WTC11 (cell line): ENCODE results near the gene LYSMD1. TPM values are rescaled to one million over a fixed set of nuclear protein-coding genes. Genes with fewer than 3 reads are reported as not detected.

Source experiments
- ATAC-seq: fragments of 200-7000 bp; cut with Tn5 transposase; 2 replicates; pipeline ENCODE4 v1.10.0; 2021; ENCODE audit warnings: mild to moderate bottlenecking, moderate library complexity
- CTCF ChIA-PET: fragments of 300-600 bp; sonication (Branson Sonifier 250); formaldehyde crosslinking; loops from one replicate; lab custom pipeline; 2021; ENCODE audit warnings: antibody characterized with exemption; lab: Charles Lee
- POLR2A ChIA-PET: fragments of 350-600 bp; sonication (Branson Sonifier 250); formaldehyde crosslinking; loops from one replicate; lab custom pipeline; 2021; ENCODE audit warnings: antibody characterized with exemption; lab: Charles Lee
- DNase-seq: peaks from one replicate; pipeline ENCODE4 v3.0.0; 2021; ENCODE audit warnings: low spot score
- H3K27ac Mint-ChIP-seq: 2 replicates; pipeline ENCODE4 v1.8.0; 2021; ENCODE audit warnings: mixed read lengths
- H3K27me3 Mint-ChIP-seq: 2 replicates; pipeline ENCODE4 v1.8.0; 2021; ENCODE audit warnings: low read depth, mild to moderate bottlenecking, moderate library complexity, mixed read lengths
- H3K36me3 Mint-ChIP-seq: 2 replicates; pipeline ENCODE4 v1.8.0; 2021; ENCODE audit warnings: mixed read lengths
- H3K4me1 Mint-ChIP-seq: 2 replicates; pipeline ENCODE4 v1.8.0; 2022; ENCODE audit warnings: mixed read lengths
- H3K4me3 Mint-ChIP-seq: 2 replicates; pipeline ENCODE4 v1.8.0; 2021; ENCODE audit warnings: mild to moderate bottlenecking, moderate library complexity, mixed read lengths
- H3K9me3 Mint-ChIP-seq: 2 replicates; pipeline ENCODE4 v1.8.0; 2021; ENCODE audit warnings: mixed read lengths
- ARID4B ChIP-seq: sonication (generic); formaldehyde crosslinking; IDR thresholded peaks from 2 replicates; pipeline ENCODE4 v1.8.0; 2023; ENCODE audit warnings: missing genetic modification reagents, mild to moderate bottlenecking, borderline replicate concordance
- ATF1 ChIP-seq: sonication (generic); formaldehyde crosslinking; IDR thresholded peaks from 2 replicates; pipeline ENCODE4 v1.8.1; 2023; ENCODE audit warnings: mild to moderate bottlenecking, moderate library complexity, missing genetic modification reagents
- CBFB ChIP-seq: sonication (generic); formaldehyde crosslinking; IDR thresholded peaks from 2 replicates; pipeline ENCODE4 v1.8.1; 2022; ENCODE audit warnings: mild to moderate bottlenecking, low read depth, missing genetic modification reagents
- FOXK1 ChIP-seq: sonication (generic); formaldehyde crosslinking; IDR thresholded peaks from 2 replicates; pipeline ENCODE4 v1.8.0; 2022; ENCODE audit warnings: mild to moderate bottlenecking, moderate library complexity, missing genetic modification reagents
- FOXP1 ChIP-seq: sonication (generic); formaldehyde crosslinking; IDR thresholded peaks from 2 replicates; pipeline ENCODE4 v1.8.0; 2022; ENCODE audit warnings: missing genetic modification reagents, mild to moderate bottlenecking, moderate library complexity, borderline replicate concordance
- GRHL2 ChIP-seq: fragments of 250-450 bp; sonication (Bioruptor Pico); IDR thresholded peaks from 2 replicates; pipeline ENCODE4 v1.8.0; 2022; ENCODE audit warnings: mild to moderate bottlenecking, moderate library complexity; ENCODE audit not compliant: insufficient replicate concordance, severe bottlenecking
- GTF2I ChIP-seq: fragments of 250-450 bp; sonication (Bioruptor Pico); conservative IDR thresholded peaks from 2 replicates; pipeline ENCODE4 v1.4.0; 2021; ENCODE audit warnings: mild to moderate bottlenecking
- JUN ChIP-seq: sonication (generic); formaldehyde crosslinking; IDR thresholded peaks from 2 replicates; pipeline ENCODE4 v1.8.0; 2023; ENCODE audit warnings: mild to moderate bottlenecking, missing genetic modification reagents
- KAT7 ChIP-seq: sonication (generic); formaldehyde crosslinking; IDR thresholded peaks from 2 replicates; pipeline ENCODE4 v1.8.1; 2023; ENCODE audit warnings: missing genetic modification reagents, mild to moderate bottlenecking, borderline replicate concordance
- MYBL2 ChIP-seq: sonication (generic); formaldehyde crosslinking; IDR thresholded peaks from 2 replicates; pipeline ENCODE4 v1.8.1; 2023; ENCODE audit warnings: mild to moderate bottlenecking, moderate library complexity, missing genetic modification reagents
- NFE2L1 ChIP-seq: sonication (generic); formaldehyde crosslinking; IDR thresholded peaks from 2 replicates; pipeline ENCODE4 v1.8.1; 2023; ENCODE audit warnings: missing genetic modification reagents
- NFYB ChIP-seq: sonication (generic); formaldehyde crosslinking; conservative IDR thresholded peaks from 2 replicates; pipeline ENCODE4 v1.8.0; 2022; ENCODE audit warnings: low read depth, missing genetic modification reagents
- NR3C1 ChIP-seq: sonication (generic); formaldehyde crosslinking; conservative IDR thresholded peaks from 2 replicates; pipeline ENCODE4 v1.8.1; 2023; ENCODE audit warnings: low read depth, mild to moderate bottlenecking, missing genetic modification reagents
- PREB ChIP-seq: sonication (generic); formaldehyde crosslinking; IDR thresholded peaks from 2 replicates; pipeline ENCODE4 v1.8.1; 2022; ENCODE audit warnings: mild to moderate bottlenecking, missing genetic modification reagents, moderate library complexity, borderline replicate concordance
- SMAD4 ChIP-seq: sonication (generic); formaldehyde crosslinking; IDR thresholded peaks from 2 replicates; pipeline ENCODE4 v1.8.0; 2022; ENCODE audit warnings: mild to moderate bottlenecking, missing genetic modification reagents
- STAT6 ChIP-seq: sonication (generic); formaldehyde crosslinking; conservative IDR thresholded peaks from 2 replicates; pipeline ENCODE4 v1.8.1; 2023; ENCODE audit warnings: mild to moderate bottlenecking, low read depth, missing genetic modification reagents, moderate library complexity
- TCF7 ChIP-seq: sonication (generic); formaldehyde crosslinking; IDR thresholded peaks from 2 replicates; pipeline ENCODE4 v1.8.0; 2022; ENCODE audit warnings: mild to moderate bottlenecking, low read depth, missing genetic modification reagents, moderate library complexity
- TEAD1 ChIP-seq: sonication (generic); formaldehyde crosslinking; IDR thresholded peaks from 2 replicates; pipeline ENCODE4 v1.8.0; 2022; ENCODE audit warnings: mild to moderate bottlenecking, missing genetic modification reagents
- TEAD4 ChIP-seq: sonication (generic); formaldehyde crosslinking; IDR thresholded peaks from 2 replicates; pipeline ENCODE4 v1.8.0; 2022; ENCODE audit warnings: mild to moderate bottlenecking, missing genetic modification reagents
- USF1 ChIP-seq: sonication (generic); formaldehyde crosslinking; IDR thresholded peaks from 2 replicates; pipeline ENCODE4 v1.8.0; 2022; ENCODE audit warnings: mild to moderate bottlenecking, missing genetic modification reagents
- ZNF671 ChIP-seq: fragments of 250-450 bp; sonication (Bioruptor Pico); IDR thresholded peaks from 2 replicates; pipeline ENCODE4 v1.8.0; 2021; ENCODE audit warnings: mild to moderate bottlenecking
- total RNA-seq: library from RNA; stranded (reverse); gene quantifications from 3 replicates; pipeline ENCODE4 v1.2.3, GENCODE V29; 2021
- TF ChIP-seq, protein P1 (sequence below): sonication (generic); formaldehyde crosslinking; IDR thresholded peaks from 2 replicates; pipeline ENCODE4 v1.8.0; 2022; ENCODE audit warnings: mild to moderate bottlenecking, missing genetic modification reagents

The LYSMD1 gene
- total RNA-seq, 1 experiment from 2014 or later, result 7.8 TPM

DNA sequence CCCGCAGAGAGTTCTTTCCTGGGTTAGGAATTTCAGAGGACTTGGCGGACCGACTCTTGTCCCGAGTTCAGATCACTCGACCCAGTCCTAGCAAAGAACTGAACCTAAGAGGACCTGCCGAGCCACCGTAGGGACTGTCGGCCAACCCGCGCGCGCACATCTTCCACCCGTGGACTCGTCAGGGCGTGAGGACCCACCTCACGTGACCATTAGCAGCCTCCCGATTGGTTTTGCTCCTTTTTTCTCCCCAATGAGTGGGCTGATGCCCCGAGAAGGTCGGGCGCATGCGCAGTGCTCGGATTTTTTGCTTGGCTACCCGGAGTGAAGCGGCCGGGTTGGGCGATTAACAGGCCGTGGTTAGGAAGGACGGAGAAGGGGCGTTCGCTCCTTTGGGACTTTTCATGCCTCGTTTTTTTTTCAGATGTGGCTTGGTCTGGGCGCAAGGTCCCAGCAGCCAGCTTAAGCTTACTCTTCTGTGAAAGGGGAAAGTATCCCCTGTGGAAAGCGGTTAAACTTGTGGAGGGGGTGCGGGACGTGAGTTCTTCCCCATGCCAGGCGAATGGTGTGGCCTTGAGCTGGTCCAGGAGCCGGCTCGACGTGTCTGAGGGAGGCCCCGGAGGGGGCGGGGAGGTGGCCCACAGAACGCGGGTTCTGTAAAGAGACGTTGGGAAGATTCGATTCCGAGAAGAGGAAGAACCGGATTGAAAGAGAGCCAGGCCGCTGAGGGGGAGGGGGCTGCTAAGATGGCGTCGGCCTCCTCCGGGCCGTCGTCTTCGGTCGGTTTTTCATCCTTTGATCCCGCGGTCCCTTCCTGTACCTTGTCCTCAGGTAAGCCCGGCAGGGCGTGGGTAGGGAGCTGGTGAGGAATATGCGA, 32.8 kb upstream of the LYSMD1 start, which contains the start of gene PIP5K1A (continued):
- no peak for TF ChIP-seq TCF7
- 0 out of 2 replicates have a peak, but pooled peaks have one; percentile 12 for TF ChIP-seq KAT7 (CRISPR knock-in tag)
- TF ChIP-seq USF1 (CRISPR knock-in tag), result peak; percentile 98
- no peak for TF ChIP-seq MYBL2 (CRISPR knock-in tag)
- TF ChIP-seq TEAD1, result no peak

DNA sequence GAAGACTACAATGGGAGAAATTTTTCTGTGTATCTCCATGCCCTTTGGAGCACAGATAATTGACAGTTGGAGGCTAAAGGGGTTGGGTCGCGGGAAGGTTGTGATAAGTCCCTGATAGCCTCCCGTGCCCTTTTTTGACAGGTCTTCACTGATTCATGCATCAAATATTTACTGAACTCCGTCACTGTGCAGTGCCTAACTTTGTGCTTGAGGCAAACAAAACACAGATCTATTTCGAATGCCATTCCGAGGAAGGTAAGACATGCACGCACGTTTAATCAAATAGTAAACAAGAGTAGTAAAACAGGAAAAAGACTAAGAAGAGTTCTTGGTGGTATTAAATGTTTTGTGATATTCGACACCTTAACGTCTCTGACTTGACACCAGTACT, 32.2 kb upstream of the LYSMD1 start:
- peaks cover 14% of the 10 kb centered on the region for H3K36me3 Mint-ChIP-seq
- CTCF ChIA-PET, result interaction anchor here (1.9 to 2.0 kb wide), 2 partner anchors 54 to 57 kb away, joined by 4 to 7 read pairs; partner anchors contain the start of gene PSMD4
- H3K4me1 Mint-ChIP-seq, result peaks cover 25% of the 10 kb centered on the region

More for the DNA sequence above, 32.2 kb upstream of the LYSMD1 start:
- POLR2A ChIA-PET, result no interaction called here
- H3K27ac Mint-ChIP-seq, result peak overlapping the region; percentile 99
- DNase-seq (no peak), ATAC-seq (no peak)
- no peaks in the 10 kb centered on the region for H3K9me3 Mint-ChIP-seq
- H3K4me3 Mint-ChIP-seq, result peak overlapping the region; percentile 99
- TF ChIP-seq PREB, result no peak
- no peak for TF ChIP-seq GRHL2
- no peak for TF ChIP-seq JUN (CRISPR knock-in tag)
- TF ChIP-seq, protein P1, sequence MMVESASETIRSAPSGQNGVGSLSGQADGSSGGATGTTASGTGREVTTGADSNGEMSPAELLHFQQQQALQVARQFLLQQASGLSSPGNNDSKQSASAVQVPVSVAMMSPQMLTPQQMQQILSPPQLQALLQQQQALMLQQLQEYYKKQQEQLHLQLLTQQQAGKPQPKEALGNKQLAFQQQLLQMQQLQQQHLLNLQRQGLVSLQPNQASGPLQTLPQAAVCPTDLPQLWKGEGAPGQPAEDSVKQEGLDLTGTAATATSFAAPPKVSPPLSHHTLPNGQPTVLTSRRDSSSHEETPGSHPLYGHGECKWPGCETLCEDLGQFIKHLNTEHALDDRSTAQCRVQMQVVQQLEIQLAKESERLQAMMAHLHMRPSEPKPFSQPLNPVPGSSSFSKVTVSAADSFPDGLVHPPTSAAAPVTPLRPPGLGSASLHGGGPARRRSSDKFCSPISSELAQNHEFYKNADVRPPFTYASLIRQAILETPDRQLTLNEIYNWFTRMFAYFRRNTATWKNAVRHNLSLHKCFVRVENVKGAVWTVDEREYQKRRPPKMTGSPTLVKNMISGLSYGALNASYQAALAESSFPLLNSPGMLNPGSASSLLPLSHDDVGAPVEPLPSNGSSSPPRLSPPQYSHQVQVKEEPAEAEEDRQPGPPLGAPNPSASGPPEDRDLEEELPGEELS (CRISPR knock-in tag), result no peak
- no peak for TF ChIP-seq ZNF671 (CRISPR knock-in tag)
- no peak for TF ChIP-seq NFYB (CRISPR knock-in tag)
- no peak for TF ChIP-seq ATF1
- TF ChIP-seq TEAD4 (CRISPR knock-in tag), result no peak
- TF ChIP-seq FOXP1 (CRISPR knock-in tag), result no peak
- no peak for TF ChIP-seq STAT6
- no peak for TF ChIP-seq GTF2I (CRISPR knock-in tag)
- no peak for TF ChIP-seq NFE2L1 (CRISPR knock-in tag)
- no peak for TF ChIP-seq CBFB (CRISPR knock-in tag)
- TF ChIP-seq FOXK1 (CRISPR knock-in tag), result no peak
- no peak for TF ChIP-seq NR3C1 (CRISPR knock-in tag)
- no peak for TF ChIP-seq ARID4B (CRISPR knock-in tag)
- no peak for TF ChIP-seq SMAD4
- H3K27me3 Mint-ChIP-seq, result no peaks in the 10 kb centered on the region; the same call in 1 of the 2 replicates
